HG02759 (cell line): ENCODE measurements around the gene FARS2.

Source experiments
- ATAC-seq: cut with Tn5 transposase; IDR thresholded peaks from one replicate; pipeline ENCODE4 v1.9.1; 2021; ENCODE audit warnings: mild to moderate bottlenecking, moderate library complexity; ENCODE audit not compliant: unreplicated experiment

FARS2 gene

DNA sequence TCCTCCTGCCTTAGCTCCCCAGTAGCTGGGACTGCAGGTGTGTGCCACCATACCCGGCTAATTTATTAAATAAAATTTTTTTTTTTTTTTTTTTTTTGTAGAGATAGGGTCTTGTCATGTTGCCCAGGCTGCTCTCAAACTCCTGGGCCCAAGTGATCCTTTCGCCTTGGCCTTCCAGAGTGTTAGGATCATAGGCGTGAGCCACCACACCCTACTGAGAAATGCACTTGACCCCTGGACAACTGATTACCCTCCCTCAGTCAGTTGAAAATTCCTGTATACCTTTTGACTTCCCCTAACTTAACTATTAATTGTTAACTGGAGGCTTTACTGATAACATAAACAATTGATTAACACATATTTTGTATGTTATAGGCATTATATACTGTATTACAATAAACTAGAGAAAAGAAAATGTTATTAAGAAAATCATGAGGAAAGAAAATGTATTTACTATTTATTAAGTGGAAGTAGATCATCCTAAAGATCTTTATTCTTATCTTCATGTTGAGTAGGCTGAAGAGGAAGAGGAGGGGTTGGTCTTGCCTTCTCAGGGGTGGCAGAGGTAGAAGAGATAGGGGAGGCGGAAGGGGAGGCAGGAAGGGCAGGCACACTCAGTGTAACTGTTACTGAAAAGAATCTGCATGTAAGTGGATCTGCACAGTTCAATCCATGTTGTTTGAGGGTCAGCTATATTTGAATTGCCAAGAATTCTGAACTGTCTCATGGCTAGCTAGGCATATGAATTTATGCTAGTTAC lies 104.3 kb downstream of the FARS2 start:
- ATAC-seq, result no peak

DNA sequence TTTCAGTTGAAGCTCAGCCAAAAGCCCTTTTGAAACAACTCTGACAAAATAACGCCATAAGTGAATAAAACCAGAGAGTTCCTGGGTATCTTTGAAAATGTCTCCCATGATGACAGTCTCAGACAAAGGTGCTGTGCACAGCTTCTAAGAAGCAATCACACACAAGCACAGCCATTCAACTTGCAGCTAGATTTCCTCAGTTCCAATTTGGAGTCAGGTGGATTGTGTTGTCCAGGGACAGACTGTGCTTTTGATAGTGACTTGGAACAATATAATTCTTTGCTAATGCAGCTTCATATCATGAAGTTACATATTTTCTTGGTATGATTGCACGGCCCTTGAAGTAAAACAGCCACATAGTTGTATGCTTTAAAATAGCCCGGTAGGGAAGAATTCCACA lies 105.6 kb downstream of the FARS2 start:
- ATAC-seq, result no peak

DNA sequence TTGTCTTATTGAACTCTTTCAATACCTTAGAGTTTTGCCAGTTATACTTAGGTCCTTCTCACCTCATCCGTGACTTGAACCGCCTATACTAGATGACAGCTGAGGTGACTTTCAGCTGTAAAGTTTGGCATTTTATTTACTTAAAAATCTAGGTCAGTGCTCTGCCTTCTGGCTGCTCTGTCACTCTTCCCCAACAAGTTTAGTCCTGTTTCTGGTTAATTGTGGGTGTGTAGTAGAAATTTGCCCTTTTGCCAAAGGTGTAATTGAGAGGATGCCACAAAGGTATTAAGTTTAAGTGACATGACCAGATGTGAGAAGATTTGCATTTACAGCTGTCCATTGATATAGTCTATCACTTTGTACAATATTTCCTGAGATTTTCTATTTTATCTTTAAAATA lies 106.2 kb downstream of the FARS2 start:
- ATAC-seq, result no peak

DNA sequence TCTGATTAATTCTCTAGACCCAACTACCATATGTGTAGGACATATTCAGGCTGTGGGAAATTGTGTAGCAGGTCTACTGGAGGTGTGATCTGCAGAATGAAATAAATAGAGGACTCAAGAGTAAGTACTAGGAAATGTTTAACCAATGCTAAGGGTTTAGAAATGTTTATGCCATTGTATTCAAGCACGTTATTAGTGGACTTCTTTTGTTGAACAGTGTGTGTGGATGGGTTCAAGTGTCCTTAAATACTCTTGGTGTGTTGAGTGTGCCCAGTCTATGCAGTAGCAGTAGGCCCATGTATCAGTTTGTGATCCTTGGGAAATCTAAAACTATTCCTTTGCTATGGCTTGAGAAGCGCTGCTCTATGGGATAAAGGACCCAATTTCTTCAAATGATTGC lies 112.1 kb downstream of the FARS2 start:
- no peak for ATAC-seq

DNA sequence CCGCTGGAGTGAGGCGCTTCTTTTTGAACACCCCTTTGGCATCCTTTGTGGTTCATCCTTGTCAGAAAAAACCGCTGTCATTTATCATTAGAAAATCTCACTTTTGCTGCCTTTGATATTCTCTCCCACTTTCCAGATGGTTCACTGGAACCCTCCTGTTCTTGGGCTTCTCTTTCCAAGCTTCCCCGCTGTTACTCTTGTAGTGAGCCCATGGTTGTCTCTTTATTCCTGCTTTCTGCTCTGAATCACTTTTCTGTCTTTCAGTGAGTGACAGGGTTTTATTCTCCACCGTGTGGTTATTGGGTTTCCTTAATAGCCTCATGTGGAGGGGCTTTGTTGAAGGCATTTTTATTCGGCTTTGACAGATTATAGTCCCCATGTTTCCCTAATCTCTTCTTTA lies 117.0 kb downstream of the FARS2 start:
- no peak for ATAC-seq

DNA sequence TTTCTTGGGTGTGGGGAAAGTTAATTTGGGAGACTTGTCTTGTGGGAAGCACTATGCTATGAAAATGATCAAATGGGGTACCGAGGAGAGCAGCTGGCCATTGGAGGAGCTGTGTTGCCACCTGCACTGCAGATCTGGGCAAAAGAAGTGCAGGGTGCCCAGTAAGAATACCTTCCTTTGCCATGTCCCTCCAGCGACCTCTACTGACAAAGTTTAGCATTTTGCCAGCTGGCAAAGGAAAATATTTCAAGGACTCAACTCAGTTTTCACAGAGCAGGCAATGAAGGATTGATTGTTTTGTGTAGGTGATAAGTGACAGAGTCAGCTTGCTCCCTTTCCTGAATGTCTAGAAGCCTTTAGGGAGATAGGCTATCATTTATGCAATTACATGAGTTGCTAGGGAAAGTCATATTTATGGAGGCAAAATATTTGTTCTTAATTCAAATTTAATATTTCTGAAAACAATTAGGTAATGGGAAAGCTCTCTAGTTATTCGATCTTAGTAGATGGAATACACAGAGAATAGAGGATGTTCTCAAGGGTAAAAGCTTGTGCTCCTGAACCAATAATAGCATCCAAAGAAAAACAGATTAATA lies 118.4 kb downstream of the FARS2 start:
- ATAC-seq, result no peak

DNA sequence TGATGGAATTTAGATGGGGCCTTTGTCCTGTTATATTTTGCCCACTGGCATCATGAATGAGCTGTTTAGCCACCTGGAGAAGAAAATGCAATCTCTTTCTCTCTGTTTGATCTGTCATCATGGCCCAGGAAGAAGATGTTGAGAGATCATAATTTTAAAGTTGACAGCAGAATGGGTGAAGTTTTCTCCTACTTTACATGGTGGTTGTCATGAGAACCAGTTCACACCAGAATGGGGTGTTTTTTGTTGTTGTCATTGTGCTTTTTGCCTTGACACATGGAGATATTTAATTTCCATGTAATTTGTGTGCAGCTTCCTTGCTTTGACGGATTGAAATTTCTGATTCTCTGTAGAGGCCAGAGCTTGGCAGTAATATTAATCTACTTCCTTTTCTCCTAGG lies 122.5 kb downstream of the FARS2 start:
- no peak for ATAC-seq

DNA sequence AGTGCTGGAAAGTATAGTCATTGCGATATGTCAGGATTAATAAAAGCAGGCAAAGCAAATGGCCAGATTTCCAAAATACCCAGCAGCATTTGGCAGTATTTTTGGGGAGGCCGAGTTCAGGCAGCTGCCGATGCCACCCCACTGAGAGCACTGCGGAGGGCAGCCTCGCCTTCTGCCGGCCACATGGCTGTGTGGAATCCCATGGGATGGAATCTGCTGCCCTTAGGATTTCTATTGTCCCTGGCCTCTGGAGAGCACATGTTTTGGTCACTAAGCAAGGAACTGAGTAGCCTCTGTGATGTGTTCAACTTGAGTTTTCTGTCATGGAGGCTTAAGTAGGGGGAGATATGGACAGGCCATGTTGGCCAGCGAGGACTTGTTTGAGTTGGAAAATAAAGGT lies 123.0 kb downstream of the FARS2 start:
- ATAC-seq, result no peak

DNA sequence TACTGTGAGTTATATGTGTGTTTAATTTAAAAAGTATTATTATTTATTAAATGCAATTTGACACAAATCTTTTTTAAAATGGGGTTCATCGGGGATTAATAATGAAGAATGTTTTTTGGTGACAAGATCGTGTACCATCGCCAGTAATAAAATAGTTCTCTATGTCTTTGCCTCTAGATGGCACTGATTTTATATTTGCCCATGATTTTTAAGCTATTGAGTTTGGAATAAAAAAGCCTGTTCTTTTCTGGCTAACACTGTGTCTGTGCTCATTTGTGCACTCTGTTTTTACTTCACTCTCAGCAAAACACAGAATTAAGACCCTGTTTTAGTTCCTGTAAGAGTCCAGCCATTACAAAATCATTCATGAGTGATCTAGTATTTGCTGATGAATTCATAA lies 127.0 kb downstream of the FARS2 start:
- no peak for ATAC-seq

DNA sequence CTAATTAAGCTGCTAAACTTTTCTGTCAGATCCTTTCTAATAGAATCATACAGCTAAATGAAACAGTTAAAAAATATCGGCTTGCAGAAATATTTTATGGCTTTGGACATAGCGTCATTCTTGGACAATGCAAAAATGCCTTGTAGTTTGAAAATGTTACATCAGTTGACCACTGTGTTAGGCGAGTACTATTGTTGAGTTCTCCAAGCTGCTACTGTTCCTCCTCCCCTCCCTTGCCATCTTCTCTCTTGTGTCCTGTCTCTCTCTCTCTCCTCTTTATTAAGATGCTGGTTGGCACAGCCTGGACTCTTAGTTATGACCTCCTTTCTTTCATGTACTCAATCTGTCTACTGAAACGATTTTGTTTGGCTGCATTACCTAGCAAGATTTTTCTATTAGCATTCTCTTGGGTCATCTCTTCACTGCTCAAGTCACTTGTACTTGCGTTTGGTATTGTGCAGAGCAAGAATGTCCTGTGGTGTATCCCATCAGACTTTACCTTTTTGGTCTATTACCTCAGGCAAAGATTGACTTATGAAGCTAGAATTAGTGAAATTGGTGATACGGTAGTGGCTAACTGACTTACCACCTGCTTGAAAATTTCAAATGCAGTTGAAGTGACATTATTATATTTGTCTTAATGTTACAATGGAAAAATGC lies 127.9 kb downstream of the FARS2 start:
- no peak for ATAC-seq

DNA sequence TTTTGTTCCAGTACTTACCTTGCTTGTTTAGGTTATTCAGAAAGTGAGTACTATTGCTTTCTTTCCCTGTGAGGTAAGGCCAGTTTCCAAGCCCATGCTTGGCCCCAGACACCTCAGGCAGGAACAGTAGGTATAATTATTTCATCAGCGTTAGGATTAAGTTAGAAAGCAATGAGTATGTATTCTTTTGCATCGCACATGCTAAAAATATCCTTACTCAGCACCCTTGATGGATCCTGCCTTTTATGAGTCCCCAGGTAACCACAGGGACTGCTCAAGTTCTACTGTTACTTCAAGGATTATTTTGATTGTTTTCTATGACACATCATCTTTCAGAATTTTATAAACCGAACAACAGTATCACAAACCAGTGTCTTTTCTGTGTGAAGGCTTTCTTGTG lies 128.9 kb downstream of the FARS2 start:
- ATAC-seq, result no peak

DNA sequence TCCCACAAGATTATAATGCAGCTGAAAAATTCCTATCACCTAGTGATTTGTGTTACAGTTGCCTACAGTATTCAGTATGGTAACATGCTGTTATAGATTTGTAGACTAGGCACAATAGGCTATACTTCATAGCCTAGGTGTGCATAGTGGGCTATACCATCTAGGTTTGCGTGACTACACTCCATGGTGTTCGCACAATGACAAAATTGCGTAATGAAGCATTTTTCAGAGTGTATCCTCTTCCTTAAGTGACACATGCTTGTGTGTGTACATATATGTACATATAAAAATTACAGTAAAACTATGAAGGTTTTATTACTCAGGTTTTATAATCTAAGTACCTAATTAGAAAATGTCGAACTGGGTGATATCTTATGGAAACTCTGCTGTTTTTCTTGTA lies 133.0 kb downstream of the FARS2 start:
- no peak for ATAC-seq

DNA sequence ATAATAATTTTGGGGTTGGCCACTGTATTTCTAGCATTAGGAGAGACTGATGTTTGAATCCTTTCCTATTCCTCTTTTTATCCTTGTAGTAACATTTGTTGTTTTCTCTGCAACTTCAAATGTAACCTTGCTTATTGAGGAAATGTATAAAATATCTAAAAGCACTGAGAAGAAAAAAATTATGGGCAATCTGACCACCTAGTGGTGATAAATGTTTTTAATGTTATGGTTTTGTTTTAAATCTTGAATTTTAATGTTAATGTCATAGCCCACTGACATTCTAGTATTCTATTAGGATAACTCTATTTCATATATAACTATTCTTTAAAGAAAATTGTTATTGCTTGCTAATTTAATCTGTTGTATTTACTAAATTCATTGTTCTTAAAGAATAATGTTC lies 134.4 kb downstream of the FARS2 start:
- ATAC-seq, result no peak

DNA sequence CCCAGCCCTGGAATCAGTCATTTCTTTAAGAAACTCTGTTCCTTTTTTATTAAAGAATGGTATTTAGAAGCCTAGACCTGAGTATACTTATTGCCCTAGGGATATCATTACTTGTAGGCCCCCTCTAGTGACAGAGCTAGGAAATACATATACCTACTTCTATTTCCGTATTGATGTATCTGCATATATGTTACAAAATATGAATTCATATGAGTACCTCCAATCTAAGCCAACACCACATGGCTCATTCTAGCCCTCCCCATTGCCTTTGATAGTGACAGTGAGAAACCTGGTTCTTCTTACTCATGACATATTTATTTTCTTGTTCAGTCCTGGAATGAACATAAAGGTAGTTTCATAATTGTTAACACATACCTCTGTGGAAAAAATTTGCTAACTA lies 137.2 kb downstream of the FARS2 start:
- no peak for ATAC-seq

DNA sequence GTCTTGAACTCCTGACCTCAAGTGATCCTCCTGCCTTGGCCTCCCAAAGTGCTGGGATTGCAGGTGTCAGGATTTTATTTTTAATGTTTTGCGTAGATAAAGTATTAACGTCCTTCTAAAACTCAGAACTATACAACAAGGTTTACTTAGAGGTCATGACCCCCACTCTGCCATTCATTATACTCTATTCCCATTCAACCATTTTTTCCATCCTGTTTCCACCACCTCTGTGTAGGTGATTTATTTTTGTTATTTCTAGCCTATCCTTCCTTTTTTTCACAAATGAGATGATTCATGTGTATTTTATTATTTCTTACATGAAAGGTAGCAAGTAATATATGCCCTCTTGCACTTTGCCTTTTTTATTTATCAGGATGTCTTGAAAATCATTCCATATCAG lies 138.1 kb downstream of the FARS2 start:
- no peak for ATAC-seq

DNA sequence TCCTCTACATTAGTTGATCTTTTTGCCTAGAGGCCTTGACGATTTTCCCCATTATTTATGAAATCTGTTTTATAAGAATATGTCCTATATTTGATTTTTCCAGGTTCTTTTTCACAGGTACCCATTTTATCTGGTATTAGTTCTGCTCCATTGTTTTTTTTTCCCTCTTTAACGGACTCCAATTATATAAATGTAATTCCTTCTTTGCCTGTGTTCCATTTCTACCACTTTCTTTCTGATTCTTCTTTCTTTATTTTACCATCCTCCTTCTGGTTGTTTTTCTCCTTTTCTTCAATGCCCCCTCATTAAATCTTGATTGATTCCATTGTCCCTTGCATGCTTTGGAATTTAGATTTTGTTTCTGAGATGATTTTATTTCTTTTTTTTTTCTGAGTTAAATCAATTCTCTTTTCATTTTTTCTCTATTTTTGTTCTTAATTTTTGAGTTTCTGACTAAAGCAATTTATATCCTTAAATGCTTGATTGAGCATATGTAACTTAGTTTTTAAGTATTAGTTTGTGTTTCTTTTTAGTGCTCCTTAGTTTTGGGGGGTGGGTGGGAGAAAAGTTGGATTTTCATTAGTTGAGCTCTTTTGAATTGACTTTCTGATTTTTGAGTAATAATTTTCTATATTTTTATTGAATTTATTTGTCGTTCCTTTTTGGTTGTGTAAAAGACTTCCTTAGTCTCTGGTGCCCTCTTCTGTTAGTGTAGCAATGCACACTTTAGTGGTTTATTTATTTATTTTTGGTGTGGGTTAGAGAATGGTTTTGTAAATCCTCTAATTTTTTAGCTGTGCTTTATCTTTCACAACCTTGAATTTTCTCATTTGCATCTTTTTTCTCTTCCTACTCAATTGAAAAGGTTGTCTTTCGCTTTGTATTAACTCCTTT lies 140.8 kb downstream of the FARS2 start:
- no peak for ATAC-seq

DNA sequence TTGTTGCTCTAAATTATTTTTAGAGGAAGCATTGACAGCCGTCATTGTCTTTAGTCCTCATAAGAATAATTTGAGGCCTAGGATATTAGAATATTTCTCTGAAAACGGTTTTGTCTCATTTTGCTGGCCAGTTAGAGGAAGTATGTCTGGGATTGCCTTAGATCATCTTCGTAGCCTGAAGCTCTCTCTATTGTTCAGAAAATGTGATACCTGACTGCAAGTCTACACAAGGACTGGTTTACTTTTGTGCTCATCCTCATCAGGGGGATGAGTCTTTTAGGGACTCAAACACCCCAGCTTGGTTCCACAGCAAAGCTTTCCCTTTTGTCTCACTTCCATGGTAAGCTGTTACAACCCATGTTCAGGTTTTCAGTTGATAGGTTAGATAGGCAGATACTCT lies 141.8 kb downstream of the FARS2 start:
- ATAC-seq, result no peak

DNA sequence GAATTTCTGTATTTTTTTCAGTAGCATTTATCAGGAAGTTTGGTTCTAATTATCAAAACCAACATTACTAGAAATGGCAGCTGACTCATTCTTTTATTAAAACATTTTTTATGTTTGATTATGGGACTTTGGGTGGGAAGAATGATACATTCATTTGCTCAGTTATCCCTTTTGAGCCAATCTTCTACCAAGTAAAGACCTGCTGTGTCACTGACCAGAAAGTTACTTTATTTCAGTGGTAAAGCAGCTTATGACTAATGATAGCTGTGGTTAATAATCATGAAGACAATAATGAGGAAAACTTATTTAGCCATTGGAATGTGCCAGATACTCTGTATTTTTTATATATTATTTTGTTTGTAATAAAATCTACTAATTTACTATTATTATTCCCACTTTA lies 142.3 kb downstream of the FARS2 start:
- no peak for ATAC-seq

DNA sequence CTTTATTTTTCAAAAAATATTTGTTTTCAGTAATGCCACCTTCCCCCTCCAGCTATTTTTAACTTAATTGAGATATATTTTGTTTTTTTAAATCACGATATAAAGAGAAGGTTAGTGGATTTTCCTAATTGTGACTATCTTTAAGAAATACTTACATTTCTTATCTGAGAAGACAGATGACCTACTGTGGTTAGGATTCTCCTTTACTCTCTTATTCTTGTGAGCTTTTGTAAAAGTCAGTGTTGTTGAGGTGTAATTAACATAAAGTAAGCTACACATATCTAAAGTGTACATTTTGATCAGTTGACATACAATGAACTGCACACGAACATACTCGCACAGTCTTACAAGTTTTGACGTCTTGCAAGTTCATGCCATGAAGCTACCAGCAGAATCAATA lies 144.7 kb downstream of the FARS2 start:
- no peak for ATAC-seq

DNA sequence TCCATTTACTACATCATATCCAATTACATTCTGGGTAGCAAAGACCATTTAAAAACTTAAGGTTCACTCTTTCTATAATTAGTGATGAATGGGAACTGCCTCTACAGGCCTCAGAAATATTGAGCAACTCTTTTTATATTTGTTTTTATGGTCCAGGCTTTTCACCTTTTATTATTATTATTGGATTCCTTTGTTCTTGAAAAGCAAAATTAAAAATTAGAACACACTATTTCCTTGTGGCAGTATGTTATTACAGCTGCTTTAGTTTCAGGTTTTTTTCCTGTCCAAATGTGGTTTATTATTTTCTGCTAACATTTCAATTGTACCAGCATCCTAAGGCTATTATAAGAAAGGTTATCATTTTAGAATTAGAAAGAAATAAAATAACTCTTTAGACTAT lies 150.1 kb downstream of the FARS2 start:
- no peak for ATAC-seq

DNA sequence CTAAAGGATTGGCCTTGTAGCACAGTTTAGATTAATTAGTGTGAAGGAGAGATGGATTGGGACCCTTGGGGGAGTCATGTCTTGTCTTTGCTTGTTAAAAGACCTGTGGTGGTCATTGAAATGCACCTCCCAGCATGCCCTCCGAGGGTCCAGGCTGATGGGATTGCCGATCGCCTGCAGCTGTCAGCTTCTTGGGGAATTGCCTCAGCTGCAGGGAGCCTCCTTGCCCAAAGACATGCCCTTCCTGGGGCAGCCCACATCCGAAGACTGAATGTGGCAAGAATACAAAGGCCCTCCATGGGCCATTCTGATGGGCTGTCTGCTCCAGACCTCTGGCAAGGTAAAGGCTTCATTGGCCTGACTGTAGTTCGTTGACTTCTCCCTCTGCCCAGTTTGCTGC lies 150.7 kb downstream of the FARS2 start:
- ATAC-seq, result no peak
